GM21447 (cell line): ENCODE data around the gene KIF1A.

Experiments
- ATAC-seq: cut with Tn5 transposase; IDR thresholded peaks from one replicate; pipeline ENCODE4 v1.9.1; 2021; ENCODE audit not compliant: unreplicated experiment

KIF1A gene

DNA sequence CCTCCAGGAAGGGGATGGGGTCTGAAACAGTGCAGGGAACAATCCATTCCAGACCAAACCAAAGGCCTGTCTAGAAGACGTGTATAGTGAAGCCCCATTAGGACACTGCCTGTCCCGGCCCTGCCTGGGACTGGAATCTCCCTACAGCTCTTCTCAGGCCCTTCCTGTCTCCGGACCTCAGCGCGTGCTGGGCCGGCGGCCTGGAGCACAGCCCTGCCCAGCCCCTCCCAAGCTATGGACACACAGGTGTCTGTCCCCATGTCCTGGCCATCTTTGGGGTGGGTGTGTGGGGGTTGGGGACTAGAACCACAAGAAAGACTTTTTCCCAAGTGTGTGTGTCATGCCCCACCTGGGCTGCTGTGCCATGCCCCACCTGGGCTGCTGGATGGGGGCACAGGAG lies 51.8 kb downstream of the KIF1A start:
- no peak for ATAC-seq

DNA sequence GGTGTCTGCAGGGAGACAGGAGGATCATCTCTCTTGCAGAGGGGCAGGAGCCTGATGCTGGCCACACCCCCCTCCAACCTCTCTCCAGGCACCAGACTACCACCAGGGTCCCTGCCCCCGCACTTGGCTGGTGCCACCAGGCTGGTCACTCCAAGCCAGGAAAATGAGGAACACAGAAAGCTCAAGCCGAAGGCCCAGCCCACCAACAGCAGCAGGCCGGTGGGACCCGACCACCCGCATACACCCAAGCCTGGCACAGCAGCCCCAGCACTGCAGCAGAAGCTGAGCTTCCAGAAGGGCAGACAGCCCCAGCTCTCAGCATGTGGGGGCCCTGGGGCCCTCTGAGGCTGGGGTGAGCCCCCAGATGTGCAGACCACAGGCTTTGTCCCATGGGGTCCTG lies 52.7 kb downstream of the KIF1A start:
- ATAC-seq, result no peak

DNA sequence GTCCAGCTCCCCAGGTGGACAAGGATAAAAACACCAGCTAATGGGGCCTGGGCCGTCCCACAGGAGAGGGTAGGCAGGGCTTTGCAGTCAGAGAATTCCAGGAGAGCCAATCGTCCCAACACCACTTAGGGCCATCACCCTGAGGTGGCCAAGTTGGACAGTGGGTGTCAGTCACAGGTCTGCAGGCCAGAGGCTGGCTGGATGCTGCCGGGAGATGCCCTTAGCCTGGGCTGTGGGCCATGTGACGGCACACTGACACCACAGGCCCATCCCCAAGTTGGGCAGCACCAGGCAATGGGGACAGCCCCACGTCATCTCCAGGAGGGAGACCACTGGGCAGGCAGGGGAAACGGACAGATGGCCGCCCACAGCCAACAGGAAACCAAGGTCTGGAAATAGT lies 53.9 kb downstream of the KIF1A start:
- no peak for ATAC-seq

DNA sequence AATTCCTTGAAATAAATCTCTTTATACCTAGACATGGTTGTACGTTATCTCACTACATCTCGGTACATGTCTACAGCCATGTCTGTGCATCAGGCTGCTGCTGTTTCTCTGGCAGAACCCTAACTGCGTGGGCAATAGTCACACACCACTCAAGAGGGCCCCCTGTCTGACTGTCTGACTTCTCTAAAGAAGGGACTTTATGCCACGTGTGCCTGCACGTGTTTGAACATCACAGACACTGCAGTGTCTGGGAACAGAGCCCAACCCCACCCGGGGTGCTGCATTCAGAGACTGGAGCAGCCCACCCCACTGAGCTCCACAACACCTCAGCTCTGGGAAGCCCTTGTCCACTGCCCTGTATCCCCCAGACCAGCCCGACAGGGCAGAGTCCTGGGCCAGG lies 55.0 kb downstream of the KIF1A start:
- ATAC-seq, result no peak

DNA sequence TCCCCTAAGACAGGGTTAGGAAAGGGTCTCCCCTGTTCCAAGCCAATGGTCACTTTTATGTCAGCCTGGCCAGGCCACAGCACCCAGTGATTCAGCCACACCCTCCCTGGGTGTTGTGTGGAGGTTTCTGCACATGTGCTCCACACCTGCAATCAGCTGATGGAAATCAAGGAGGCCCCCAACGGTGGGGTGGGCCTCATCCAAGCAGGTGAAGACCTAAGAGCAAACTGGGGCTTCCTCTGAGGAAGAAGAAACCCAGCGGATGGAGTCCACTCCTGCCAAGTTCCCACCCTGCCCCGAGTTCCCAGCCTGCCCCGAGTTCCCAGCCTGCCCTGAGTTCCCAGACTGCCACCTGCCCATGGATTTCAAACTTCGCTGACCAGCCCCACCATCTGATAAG lies 55.4 kb downstream of the KIF1A start:
- ATAC-seq, result no peak

DNA sequence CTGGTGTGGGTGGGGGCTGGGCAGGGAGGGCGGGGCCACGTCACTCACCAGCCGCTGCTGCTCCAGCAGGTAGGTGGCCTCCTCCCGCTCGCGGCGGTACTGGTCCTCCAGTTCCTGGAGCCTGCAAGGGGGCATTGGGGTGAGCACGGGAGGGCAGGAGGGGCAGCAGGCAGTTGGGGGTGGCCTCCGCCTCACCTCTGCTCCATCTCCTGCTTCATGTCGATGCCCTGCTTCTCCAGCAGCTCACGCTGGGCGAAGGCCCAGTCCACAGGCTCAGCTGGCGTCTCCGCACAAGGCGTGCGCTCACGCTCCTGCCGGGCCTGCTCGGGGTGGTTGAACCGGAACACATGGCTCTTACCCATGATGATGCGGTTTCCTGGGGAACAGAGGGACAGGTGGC lies 57.0 kb downstream of the KIF1A start:
- ATAC-seq, result no peak

DNA sequence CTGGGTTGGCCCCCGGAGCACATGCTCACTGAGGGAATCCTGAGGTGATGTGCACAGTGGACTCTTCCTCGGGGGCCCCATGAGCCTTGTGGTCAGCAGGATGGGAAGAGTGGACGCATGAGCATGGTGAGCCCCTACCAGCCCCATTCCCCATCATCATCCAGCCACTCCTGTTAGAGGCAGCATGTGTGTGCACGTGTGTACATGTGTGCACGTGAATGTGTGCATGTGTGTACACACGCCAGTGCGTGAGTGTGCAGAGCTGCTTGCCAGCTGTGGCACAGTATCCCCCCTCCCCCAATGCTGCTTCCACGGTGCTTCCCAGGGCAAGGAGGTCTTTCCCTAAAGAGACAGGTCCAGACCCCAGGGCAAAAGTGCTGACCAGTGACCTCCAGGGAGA lies 57.8 kb downstream of the KIF1A start:
- no peak for ATAC-seq

DNA sequence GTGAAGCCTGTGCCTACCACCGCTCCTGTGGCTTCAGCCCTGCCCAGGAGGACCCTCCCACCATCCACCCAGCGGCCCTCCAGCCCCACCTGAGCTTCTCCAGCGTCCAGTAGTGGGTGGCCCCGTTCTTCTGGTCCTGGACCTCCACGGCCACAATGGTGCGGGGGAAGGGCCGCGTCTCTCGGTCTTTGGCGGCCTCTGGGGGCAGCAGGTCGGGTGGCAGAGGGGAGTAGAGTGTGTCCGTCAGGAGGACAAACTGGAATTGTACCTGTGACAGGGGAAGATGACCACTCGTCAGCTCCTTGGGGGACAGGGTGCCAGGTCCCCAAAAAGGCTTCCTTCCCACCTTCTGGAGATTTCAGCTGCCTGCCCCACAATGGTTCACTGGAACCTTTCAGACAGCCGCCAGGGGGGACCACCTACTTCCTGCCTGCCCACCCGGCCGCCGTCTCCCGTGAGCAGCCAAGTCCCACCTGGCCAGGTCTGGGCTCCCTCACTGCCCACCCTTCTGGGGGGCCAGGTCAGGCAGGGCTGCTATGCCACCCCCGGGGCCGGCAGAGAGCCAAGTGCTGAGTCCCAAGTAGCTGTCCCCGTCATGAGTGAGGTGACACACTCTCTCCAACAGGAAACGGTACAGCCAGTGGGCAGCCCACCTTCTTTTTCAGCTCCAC lies 59.3 kb downstream of the KIF1A start:
- no peak for ATAC-seq

DNA sequence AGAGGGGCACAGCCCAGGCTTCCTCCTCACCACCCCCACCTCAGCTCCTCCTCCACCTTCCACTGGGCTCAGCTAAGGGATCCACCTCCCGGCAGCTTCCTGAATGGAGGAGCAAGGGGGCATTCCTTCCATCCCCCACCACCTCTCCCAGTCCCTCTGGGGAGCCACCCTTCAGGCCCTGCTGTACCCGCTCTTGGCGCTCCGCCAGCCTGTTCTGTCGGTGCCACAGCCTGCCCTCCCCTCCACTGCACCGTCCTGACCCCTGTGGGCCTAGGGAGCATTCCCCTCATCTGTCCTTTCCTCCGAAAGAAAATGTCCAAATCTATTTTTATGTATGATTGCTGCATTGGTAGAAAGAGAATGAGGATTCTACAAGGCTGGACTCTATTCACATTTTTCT lies 59.9 kb downstream of the KIF1A start:
- ATAC-seq, result no peak

DNA sequence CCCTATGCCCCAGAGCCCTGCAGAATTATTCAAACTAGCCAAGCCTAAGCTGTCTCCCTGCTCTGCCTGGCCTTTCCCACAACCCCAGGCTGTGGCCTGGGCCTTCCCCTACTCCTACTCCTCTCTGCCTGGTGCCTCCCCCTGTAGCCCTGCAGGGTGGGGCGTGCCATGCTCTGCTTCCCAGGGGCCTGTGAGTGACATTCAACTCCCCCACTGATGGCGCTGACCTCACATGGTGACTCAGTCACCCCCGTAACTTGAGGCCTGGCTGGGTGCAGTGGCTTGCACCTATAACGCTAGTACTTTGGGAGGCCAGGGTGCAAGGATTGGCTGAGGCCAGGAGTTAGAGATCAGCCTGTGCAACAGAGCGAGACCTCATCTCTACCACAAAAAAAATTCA lies 60.6 kb downstream of the KIF1A start:
- no peak for ATAC-seq

DNA sequence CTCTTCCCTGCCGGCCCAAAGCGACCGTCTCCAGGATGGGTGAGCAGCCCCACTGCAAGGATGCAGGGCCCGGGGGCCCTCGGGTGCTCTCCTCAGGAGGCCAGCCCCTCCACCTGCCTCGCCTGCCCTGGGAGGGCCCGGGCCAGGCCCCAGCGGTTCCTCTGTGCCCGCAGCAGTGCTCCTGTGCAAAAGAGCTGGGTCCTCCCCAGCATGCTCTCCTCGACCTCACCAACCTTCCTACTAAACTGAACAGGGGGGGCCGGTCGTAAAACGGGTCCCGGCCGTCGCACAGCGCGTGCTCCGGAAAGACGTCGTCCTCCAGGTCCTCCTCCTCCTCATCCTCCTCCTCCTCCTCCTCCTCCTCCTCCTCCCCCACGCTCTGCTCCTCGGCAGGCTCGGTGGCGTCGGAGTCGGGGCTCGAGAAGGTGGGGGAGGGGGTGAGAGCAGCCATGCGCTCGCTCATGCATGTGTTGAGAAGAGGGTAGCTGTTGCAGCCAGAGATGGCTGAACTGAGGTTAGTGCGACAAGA lies 62.9 kb downstream of the KIF1A start:
- ATAC-seq, result no peak

DNA sequence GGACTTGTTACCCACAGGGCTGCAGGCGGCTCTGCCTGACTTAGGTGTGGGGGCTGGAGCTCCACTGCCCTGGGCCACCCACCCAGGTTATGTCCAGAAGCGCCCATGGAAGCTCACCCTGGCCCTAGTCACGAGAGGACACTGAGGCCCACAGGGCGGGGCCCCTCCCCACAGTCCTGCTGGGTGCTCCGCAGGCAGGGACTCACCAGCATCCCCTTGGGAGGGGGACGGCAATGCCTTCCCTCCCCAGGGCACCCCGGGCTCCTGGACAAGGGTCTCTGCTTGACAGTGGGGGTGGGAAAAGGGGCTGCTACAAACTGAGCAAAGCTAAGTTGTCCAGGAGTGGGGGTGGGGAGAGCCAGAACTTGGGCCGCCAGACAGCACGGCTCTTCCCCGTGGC lies 67.8 kb downstream of the KIF1A start:
- no peak for ATAC-seq

DNA sequence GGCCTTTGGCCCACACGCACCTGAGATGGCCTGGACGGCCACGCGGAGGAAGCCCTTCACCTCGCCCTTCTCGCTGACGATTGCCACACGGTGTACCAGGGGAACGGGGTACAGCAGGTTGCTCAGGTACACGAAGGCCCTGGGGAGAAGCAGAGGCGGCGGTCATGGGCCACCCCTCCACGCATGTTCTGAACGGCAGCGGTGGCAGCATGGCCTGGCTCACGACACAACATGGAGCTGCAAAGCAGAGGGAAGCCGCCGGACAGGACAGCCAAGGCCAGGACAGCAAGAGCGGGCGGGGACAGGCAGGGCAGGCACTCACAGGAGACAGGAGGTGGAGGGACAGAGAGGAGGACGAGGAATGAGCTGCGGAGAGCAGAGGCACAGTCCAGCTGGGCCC lies 69.6 kb downstream of the KIF1A start:
- no peak for ATAC-seq

DNA sequence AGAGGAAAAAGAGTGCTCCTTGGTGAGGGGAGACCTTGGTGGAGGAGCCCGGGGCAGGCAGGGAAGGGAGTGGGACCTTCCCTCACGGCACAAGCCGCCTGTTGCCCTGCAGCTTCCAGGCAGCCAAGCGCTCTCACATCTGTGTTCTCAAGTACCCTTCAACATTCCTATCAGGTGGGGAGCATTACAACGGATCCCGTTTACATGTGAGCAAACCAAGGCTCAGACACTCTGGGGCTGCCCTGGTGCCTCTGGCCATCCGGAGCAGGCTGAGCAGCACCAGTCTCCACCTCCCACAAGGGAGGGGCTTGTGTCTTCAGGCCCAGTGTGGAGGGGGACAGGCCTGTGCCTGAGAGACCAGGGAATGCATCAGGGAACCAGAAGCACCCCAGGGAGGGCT lies 70.5 kb downstream of the KIF1A start:
- ATAC-seq, result no peak

DNA sequence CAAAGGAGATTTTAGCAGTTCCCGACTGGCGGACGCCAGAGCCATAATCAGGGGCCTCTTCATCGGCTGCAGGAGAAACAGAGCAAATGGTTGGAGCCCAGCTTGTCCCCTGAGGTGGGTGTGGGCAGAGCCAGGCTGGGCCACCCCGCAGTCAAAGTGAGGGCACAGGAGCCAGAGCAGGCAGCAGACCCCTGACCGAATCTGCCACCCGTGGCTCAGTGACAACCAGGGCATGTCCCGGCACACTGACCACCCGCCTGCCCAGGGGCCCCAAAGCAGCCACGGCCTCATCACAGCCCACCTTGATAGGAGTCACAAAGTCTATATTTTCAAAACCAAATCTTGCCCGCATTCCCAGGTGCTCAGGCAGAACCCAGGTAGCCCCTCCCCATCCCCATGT lies 72.8 kb downstream of the KIF1A start:
- ATAC-seq, result no peak

DNA sequence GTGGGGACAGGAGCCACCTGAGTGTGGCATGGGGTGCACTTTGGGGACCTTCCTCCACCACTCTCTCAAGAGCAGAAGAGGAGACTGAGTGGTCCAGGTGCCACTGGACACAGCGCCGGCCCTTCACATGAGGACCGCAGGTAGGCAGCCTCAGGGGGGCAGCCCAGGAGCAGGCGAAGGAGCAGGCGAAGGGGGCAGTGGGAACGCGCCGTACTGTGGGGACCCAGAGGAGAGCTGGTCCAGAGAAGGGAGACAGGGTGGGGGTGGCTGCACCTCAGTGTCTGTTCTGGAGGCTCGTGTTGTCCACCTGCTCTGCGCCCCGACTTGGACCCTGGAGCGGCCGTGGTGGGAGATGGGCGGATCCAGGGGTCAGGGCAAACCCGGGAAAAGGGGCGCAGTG lies 73.3 kb downstream of the KIF1A start:
- no peak for ATAC-seq

DNA sequence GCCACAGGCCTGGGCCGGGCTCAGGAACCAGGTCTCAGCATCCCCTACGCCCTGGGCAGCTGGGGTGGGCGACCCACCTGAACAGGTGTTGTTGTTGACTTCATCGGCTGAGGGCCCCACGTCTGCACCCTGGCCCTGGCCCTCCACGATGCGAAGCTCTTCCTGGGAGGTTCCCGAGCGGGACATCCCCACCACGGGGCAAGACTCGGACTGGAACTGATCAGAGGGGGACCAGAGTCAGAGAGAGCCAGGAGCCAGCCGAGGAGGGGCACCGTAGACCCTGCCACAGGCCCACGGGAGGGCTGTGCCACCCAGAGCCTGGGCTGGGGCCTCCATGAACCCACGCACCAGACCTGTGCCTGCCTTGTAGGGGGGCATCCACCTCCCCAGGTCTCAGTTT lies 74.1 kb downstream of the KIF1A start:
- ATAC-seq, result no peak

DNA sequence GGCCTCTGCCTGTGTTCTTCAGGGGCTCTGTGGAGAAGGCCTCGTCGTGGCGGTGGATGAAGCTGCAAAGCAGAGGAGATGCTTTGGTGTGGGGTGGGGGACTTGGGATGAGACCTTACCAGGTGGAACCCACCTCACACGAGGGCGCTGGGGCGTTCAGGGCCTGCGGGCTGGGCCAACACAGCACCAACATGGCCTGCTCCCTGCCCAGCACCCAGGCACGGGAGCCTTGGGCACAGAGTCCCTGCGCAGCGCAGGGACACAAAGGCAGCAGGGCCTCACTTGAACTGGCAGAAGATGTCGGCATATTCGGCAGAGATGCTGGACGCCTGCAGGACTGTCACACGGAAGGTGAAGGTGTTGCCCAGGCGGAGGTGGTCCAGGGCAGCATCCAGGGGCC lies 74.6 kb downstream of the KIF1A start:
- no peak for ATAC-seq

DNA sequence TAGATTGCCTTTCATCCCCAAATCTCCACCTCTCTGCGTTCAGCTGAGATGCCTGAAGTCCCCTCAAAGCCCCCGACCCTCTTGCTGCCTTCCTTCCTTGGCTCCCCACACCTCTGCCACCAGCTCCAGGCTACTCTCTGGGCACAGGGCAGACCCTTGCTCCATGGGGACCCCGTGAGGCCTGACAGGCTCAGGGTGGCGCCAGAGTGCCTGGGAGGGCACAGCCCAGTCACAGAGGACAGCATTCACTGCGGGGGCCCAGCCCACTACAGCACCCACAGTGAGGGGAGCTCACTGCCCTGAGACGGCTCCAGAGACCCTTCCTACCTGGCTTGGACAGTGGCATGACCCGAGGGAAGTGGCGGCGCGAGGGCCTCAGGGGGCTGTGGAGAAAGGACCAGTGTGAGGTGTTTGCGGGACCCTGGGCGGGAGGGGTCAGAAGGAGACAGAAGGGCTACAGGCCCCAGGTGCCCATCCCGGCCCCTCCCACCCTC lies 77.4 kb downstream of the KIF1A start:
- ATAC-seq, result no peak

DNA sequence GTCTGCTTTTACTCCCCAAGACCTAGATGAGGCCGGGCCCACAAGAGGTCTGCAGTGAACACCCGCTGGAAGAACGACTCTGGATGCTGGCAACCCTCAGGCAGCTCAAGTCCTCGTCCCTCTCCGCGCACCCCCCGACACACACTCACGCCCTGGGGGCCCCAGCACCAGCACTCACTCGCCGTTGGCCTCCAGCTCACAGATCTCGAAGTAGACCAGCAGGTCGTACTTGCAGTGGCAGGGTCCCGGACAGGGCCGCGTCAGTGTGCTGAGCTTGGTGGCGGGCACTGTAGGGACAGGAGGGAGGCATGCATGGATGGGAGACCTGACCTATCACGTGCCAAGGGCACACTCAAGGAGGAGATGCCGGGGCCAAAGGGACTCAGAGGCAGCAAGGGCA lies 78.9 kb downstream of the KIF1A start:
- no peak for ATAC-seq

DNA sequence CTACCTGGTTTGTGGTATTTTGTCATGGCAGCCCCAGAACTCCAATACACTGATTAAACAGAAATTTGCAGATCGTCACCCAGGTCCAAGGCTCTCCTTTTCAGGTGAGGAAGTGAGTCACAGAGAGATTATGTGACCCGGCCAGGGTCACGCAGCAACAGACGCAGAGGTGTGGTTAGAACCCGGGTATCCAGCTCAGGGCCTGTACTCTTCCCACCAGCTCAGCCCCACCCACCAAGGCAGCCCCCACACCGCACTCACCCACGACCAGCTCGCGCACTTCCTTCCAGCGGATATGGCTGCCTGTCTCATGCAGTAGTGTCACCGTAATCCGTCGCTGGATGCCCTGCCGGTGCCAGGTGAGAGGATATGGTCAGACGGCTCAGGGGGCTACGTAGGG lies 80.2 kb downstream of the KIF1A start:
- ATAC-seq, result no peak

DNA sequence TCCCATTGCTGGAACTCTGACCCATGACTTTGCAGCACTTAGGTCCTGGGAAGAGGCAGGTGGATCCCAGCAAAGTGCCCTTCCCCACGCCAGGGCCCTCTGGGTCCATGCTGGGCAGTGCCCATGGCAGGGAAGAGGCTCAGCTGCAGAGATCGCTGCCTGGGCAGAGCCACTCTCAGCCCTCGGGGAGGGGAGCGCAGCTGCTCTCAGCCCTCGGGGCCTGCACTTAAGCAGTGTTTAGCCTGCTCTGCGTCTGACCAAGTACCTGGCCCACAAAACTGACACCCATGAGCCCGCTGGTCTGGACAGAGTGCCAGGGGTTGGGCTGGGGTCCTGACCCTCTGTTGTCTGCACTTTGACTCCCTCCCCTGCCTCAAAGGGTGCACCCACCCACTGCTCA lies 82.1 kb downstream of the KIF1A start:
- ATAC-seq, result no peak

DNA sequence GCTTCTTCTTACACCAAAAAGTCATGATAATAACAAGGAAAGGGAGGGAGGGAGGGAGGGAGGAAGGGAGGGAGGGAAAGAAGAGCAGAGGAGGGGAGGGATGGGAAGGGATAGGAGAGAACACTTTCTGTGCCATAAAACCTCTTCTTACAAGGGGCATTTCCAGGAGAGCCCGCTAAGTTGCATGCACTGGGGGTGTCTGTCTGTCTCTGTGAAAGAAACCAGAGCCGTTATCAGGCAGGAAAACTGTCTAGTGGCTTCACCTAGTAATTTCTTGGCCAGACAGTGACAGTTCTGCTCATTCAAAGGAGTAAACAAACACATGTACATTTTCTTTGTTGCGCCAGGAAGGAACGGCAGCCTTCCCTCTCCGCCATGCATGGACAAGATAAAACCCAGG lies 82.5 kb downstream of the KIF1A start:
- no peak for ATAC-seq
